NCI-H146 treated with DMSO at 0.1 percent for 48 hours (cell line): ENCODE measurements around the gene SLC27A3.
"Not testable (repeated sequence)": the region's sequence is repeated elsewhere in the genome, so short reads cannot be mapped to it uniquely, and the experiment has no call there.

Experiments
- DNase-seq: peaks from one replicate; lab custom pipeline; 2025; ENCODE audit not compliant: unreplicated experiment; lab: John Stamatoyannopoulos, UW

The SLC27A3 gene

DNA sequence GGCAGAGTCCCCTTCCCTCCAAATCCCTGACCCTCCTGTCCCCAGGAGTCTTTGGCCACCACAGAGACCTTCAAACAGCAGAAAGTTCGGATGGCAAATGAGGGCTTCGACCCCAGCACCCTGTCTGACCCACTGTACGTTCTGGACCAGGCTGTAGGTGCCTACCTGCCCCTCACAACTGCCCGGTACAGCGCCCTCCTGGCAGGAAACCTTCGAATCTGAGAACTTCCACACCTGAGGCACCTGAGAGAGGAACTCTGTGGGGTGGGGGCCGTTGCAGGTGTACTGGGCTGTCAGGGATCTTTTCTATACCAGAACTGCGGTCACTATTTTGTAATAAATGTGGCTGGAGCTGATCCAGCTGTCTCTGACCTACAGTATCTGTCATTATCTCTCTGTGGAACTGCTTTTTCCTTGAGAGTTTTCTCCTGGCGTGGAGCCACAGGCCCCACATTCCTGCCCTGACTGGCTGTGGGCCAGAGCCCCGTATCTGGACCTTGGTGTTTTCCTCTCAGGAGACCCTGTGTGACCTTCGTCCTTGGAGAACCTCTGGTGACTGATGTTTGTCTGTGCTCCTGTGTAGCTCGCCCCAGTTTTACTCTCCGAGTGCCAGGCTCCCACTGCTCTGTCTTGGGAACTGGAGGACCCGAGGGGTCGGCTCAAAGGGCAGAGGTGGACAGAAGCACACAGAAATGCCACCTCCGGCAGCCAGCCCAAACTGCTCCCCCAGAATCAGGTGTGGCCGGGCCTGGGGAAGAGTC, 4.8 kb downstream of the SLC27A3 start:
- no peak for DNase-seq

DNA sequence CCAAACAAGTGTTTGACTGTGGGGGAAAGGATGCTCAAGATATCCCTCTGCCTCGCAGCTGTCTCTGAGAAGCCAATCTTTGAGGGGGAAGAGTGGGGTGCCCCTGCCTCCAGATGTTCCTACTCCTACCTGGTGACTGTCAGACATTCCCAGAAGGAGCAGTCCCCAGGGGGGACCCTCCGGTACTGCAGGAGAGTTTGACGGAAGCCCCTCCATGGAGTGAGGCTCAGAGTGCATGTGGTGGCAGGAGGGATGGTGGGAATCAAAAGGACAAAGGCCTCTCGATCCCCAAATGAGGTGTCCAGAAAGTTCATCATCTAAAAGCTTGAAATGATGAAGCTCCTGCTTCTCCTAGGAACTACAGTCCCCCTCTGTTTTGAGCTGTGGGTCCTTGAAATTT, 5.3 kb downstream of the SLC27A3 start:
- no peak for DNase-seq

DNA sequence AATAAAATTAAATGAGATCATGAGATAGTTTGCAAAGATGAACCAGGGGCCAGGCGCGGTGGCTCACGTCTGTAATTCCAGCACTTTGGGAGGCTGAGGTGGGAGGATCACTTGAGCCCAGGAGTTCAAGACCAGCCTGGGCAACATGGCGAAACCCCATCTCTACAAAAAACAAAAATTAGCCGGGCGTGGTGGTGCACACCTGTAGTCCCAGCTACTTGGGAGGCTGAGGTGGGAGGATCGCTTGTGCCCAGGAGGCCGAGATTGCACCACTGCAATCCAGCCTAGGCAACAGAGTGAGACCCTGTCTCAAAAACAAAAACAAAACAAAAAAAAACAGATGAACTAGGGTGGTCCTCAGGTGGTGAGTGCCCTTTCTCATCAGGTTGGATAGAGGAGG, 7.4 kb downstream of the SLC27A3 start:
- not testable (repeated sequence) for DNase-seq

DNA sequence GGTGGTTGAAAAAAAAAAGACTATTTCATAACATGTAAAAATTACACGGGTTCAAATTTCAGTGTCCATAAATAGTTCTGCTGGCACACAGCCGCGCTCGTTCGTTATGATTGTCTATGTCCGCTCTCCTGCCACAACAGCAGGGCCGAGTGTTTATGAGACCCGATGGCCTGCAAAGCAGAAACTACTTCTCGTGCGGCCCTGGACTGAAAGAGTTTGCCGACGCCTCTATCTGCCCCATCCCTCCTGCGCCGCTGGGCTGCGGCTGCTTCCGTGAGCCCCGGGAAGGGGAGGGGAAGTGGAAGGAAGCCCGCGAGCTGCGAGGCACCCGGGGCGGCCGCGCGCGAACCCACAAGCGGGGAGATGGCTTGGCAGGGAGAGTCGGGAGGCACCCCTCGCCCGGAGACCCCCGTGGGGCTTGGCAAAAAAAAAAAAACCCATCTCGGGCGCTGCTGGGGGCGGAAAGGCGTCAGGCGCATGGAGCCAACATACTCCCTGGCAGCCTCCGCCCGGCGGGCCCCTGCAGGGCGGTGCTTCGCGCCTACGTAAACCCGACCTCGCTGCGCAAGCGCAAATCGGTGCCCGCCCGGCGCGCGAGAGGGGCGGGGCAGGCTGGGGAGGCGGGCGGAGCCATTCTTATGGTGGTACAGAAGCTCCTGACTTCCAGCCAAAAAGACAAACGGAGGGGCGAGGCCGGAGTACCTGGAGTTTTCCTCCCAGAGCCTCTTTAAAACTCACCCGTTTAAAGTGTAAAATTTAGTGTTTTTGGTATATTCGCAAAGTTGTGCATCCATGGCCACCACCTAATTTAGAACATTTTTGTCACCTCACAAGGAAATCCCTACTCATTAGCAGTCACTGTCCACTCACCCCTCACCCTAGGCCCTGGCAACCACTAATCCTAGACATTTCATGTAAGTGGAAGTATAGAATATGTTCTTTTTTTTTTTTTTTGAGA, 8.3 kb downstream of the SLC27A3 start:
- DNase-seq = peak; percentile 82

GRCh38 chr1:153786038-153786790, 11.0 kb downstream of the SLC27A3 start:
- no peak for DNase-seq

DNA sequence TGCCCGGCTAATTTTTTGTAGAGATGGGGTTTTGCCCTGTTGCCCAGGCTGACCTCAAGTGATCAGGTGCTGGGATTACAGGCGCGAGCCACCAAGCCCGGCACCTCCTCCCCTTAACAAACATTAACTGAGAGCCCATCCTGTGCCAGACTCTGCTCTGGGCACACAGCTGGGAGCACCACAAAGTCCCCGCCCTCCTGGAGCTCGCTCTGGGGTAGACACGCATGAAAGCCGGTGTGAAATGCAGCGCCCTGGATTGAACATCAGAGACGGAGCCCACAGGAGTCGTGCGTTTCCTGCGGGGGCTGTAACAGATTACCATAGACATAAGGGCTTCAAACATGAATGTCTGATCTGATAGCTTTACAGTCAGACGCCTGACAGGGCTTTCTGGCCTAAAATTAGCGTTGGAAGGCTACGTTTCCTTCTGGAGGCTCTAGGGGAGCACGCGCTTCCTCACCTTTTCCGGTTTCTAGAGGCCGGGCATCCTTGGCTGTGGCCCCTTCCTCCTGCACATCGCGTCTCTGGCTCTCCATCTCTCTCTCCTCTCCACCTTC, 14.3 kb downstream of the SLC27A3 start:
- DNase-seq = no peak

DNA sequence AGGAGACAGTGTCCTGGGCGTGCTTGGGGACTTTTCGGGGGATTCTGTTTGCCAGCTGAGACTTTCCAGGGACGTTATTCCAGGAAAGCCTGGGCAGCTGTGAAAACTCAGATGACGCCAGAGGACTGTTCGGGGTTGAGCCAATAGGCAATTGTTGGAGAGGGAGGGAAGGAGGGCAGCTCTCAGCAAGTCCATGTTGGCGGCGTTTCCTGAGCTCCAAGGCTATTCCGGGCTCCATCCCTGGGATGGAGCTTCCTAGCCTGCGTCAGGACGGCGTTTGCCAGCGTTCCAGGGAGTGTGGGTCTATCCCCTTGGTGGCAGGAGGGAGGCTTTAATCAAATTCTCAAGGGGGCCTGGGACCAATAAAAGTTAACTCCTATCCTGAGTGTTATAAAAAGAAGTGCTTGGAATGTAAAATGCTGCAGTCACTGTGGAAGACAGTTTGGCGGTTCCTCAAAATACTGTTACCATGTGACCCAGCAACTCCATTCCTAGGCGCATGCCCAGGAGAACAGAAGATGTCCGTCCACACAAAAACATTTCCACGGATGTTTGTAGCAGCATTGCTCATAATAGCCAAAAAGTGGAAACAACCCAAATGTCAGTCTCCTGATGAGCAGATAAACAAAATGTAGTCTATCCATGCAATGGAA, 15.2 kb downstream of the SLC27A3 start:
- DNase-seq = no peak

- DNase-seq = no peak
Observed at GRCh38 chr1:153790966-153791647, 15.9 kb downstream of the SLC27A3 start.

GRCh38 chr1:153791648-153792253, 16.5 kb downstream of the SLC27A3 start:
- no peak for DNase-seq

DNA sequence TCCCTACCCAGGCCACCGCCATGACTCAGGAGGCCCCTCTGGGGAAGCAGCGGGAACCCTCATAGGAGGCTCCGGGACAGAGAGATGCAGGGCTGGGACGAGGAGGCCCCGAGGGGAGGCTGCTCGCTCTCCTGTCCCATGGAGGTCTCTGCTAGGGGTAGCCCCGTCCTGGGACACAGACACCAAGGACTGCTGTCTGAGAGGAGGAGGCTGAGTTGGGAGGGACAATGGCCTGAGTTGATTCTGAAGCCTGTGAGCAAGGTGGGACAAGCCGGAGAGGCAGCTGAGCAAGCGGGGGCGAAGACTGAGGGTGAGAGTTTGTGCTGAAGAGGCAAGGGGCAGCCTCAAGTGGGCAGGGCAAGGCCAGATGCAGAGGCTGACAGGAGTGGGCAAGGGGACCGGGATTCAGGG, 17.4 kb downstream of the SLC27A3 start:
- no peak for DNase-seq

DNA sequence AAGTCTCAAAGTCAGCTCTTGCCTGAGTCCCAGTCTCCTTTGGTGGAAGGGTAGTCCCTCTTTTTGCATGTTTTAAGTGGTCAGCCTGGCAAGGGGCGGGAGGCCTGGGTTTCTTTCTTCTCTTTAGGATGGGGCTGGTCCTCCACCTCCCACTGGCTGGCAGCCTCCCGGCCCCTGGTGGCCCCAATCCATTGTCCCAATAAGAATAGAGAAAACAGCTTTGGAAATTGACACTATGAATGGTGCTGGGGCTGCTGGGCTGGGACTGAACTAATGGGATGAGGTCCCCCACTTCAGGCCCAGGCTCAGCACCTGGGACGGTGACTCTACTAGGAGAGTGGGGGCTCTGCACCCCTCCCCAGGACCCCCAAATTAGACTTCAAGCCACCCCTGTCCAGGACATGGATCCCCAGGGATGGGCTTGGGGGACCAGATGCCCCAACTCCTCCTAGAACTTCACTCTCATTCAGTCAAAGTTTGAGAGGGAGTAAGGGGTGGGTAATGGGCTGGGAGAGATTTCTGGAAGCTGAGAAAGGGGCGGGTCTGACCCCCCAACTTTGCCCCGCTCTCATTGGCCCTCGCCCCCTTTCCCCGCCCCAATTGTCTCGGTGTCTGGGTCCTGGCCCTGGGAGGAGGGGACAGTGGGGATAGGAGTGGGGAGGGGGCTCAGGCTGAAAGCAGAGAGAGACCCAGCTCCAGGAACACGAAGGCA, 18.2 kb downstream of the SLC27A3 start:
- no peak for DNase-seq

GRCh38 chr1:153793973-153794615, 18.9 kb downstream of the SLC27A3 start:
- DNase-seq = no peak

GRCh38 chr1:153794624-153795329, 19.6 kb downstream of the SLC27A3 start:
- no peak for DNase-seq

GRCh38 chr1:153795330-153795837, 20.2 kb downstream of the SLC27A3 start:
- DNase-seq = no peak

DNA sequence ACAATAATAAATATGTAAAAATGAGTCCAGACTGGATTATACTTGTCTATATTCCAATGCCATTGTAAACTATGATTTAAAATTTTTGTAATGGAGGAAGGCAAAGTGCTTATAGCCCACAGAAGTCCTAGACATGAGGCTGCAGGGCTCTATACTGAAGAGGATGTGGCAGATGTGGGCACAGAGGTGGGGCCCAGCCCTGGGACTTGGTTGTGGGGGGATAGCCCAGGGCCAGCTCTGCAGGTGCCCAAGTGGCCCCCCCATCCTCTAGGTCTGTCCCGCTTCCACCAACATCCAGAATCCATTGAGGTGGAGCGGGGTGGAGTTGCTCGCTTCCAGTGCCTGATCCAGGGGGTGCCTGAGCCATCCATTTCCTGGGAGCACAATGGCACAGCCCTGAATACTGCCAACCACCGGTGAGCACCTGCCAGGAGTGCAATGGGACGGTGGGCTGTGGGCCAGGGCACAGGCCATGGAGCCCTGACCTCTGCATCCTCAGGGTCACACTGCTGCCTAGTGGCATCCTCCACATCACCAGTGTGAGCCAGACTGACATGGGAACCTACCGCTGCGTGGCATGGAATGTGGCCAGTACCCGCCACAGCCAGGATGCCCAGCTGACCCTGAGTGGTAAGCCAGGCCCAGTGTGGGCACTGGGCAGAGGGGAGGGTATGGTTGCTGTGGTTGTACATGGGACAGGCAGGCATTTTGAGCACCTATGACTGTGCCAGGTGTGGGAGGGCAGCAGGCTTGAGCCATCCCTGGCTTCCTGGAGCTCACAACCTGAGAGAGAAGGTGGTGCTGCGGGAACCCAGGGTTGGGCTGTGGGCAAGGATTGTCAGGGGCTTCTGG, 21.0 kb downstream of the SLC27A3 start:
- no peak for DNase-seq

GRCh38 chr1:153796786-153797659, 21.8 kb downstream of the SLC27A3 start:
- peak; percentile 46 for DNase-seq
